Germinal center (tissue), 1 donor: ENCODE data around the gene C12orf75.
A peak's percentile ranks its signal among the peaks of the same experiment; 100 is the strongest.
"Not testable (repeated sequence)": the region's sequence is repeated elsewhere in the genome, so short reads cannot be mapped to it uniquely, and the experiment has no call there.

Experiments
- DNase-seq: peaks from one replicate; pipeline ENCODE4 v3.0.0; 2012; ENCODE audit warnings: mixed read lengths, low spot score

The C12orf75 gene

DNA sequence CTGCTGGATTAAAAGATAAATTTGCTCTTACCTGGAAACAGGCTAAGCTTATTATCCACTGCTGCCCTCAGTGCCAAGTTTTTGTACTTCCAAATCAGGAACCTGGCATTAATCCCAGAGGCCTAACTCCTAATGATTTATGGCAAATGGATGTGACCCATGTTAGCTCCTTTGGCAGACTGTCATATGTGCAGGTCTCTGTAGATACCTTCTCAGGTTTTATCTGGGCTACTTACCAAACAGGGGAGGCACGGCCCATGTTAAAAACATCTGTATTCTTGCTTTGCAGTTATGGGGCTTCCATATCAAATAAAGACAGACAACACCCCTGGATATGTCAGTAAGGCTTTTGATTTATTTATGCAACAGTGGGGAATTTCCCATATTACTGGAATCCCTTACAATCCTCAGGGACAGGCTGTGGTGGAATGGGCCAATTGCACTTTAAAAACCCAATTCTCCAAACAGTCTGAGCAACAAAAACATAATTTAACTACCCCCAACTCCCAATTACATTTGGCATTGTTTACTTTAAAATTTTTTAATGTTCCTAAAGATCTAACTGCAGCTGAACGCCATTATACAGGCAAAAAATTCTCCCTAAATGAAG lies 19.9 kb upstream of the C12orf75 start:
- not testable (repeated sequence) for DNase-seq

DNA sequence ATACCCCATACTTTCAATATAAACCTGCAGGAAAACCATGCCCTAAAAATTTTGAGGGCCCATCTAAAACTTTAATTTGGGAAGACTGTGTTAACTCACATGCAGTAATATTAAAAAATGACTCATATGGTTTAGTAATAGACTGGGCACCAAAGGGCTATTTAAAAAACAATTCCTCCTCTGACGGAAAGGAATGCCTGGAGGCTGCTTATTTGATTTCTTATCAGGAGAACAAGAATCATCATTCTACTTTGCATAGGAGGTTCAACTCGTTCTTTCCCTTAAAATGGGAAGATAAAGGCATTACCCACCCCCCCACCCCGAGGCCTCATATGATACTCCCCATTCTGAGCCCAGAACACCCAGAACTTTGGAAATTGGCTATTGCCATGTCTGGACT lies 18.6 kb upstream of the C12orf75 start:
- not testable (repeated sequence) for DNase-seq

DNA sequence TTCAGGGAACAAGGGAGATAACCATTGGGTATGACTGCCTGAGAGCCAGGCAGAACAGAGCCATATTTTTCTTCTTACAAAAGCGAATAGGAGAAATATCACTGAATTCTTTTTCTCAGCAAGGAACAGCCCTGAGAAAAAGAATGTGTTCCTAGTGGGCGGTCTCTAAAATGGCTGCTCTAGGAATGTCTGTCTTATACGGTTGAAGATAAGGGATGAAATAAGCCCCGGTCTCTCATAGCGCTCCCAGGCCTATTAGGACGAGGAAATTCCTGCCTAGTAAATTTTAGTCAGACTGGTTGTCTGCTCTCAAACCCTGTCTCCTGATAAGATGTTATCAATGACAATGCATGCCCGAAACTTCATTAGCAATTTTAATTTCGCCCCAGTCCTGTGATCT lies 16.7 kb upstream of the C12orf75 start:
- not testable (repeated sequence) for DNase-seq

DNA sequence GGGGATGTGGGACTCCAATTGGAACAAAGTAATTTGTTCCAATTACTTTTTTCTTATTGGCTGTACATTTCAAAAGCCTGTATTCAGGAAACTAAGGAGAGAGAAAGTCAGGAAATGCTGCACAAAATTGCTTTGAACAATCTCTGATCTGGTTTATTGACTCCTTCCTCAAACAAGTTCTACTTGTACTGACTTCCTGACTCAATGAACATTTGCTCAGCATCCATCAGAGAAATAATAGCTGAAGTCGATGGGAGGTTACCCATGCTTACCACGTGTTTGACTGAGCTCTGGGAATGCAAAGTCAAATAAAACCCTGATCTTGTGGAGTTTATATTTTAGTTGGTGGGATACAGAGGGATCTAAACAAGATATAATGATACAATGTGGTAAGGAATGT lies 15.4 kb upstream of the C12orf75 start:
- DNase-seq = no peak

DNA sequence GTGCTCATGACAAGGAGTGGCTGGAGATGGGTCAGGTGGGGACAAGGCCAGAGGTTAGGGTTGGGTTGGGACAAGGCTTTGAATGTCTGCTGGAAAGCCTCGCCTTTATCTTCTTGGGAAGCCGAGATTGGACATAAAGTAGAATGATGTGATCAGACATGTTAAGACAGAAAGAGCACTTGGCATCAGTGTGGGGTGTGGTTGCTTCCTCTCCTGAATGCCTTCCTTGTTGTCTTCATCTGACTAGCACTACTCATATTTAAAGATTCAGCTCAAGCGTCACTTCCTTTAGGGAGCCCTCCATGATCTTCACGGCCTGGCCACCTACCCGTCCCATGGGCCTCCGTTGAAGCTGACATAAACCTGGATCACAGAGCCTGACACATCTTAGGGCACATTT lies 14.8 kb upstream of the C12orf75 start:
- DNase-seq = no peak

DNA sequence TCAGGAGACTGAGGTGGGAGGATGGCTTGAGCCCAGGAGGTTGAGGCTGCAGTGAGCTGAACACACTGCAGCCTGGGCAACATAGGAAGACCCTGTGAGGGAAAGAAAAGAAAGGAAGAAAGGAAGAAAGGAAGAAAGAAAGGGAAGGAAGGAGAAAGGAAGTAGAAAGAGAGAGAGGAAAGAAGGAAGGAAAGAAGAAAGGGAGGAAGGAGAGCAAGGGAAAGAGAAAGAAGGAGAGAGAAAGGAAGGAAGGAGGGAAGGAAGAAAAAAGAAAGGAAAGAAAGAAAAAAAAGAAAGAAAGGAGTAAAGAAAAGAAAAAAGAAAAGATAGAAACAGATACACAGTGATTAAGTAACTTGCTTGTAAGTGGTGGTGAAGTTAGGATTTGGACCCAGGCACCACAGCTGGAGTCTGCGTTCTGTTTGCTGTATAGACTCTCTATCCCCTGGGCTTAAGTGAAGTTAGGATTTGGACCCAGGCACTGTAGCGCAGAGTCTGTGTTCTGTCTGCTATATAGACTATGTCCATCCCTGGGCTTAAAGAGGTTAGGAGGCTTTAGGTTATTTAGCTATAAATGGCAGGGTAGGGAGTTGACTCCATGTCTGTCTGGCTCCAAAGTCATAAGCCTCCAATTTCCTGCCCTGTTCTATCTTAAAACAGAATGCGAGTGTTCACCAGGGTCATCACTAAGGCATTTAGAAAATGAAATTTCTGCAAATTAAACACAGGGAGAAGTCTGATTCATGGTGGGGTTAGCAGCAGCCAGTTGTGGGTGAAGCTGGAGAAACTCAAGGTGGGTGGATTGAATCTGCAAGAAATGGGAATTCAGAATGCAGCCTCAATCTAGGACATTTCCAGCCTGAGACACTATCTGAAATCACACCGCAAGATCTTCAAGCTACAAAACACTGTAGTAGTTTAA lies 13.3 kb upstream of the C12orf75 start:
- DNase-seq = no peak

DNA sequence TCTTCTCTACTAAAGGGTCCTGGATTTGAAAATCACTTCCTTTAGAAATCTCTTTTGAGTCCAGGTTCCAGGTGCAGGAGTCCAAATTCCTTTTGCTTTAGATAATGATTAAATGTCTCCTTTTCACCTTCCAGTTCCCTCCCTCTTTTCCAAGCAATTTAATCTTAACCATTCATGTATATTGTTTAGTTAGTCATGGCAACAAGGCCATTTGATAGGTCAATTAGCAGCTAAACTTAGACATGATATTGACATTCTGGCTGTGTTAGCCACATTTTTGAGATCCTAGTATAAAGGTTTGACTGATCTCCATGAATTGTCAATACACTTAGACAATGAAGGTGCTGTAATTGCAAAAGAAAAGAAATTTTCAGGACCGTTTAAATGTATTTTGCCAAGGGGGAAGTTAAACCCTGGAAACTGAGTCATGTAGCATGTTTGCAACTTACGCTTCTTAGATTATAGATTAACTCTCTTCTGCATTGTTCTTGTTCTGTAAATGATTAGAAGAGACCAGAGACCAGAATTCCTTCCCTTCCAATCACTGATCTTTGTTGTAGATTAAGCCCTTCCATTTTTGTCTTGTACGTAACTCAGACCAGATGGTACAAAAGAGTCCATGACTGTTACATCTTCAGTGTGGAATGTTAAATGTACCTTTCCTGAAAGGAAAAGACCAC lies 12.4 kb upstream of the C12orf75 start:
- DNase-seq = no peak

DNA sequence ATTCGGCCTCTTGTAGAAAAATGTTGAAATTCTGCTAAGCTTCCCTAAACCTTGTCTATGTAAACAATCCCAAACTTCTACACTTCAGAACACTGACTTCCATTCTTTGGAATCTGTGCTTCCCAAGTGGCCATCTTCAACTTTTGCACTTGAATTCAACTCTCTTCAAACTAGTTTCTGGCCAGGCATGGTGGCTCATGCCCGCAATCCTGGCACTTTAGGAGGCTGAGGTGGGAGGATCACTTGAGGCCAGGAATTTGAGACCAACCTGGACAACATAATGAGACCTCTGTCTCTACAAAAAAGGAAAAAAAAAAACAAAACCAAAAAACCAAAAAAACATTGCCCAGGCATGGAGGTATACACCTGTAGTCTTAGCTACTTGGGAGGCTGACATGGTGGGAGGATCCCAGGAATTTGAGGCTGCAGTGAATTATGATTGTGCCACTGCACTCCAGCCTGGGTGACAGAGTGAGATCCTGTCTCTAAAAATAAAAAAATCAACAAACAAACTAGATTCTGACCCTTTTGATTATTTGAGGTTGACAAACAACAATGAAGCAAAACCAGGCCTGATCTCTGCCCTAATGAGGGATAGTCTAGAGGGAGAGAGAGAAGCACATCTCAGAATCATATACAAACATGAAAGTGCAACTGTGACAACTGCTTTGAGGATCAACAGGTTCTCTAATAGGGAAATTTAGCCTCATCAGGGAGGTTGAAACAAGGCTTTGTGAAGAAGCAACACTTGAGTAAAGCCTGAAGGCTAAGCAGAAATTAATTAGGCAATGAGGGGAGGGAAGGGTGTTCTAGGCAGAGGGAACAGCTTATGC lies 11.6 kb upstream of the C12orf75 start:
- DNase-seq = no peak

DNA sequence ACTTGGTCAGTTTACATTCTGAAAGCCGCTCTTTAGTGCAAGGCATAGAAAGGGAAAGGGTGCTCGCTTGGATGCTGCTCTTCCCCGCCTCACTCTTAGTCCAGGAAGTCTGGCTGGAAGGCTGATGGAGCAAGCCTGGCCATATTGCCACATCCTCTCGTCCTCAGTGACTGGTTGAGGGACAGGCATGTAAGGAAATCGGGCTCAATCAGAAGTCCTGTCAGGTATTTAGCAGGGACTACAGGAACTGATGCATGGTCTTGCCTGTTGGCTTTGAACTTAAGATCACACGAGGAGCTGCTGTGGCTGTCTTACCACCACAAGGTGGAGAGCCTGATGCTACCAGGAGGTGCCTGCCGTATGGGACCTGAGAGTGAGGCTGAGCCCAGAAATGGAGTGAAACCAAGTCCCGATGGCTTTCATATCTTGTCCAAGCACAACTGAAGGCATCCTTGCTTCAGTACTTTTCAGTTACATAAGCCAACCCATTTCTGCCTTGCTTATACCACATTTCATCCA lies 10.7 kb upstream of the C12orf75 start:
- DNase-seq = no peak

DNA sequence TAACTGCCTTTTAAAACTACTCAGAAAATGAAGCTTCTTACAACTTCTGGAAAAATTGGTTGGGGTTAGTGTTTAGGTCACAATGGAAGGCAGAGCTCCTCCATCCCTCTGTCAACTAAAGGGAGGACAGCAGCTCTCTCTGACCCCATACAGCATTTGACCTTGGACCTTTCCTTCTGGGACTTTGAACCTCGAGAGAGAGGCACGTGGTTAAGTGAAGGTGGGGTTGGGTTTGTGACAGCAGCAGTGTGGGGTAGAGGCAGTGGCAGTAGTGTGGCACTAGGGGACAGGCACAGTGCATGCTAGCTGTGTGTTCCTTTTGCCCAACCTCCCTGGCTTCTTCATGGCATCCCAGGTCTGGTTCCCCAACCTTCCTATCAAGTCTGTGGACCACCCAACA lies 9.4 kb upstream of the C12orf75 start:
- DNase-seq = no peak

DNA sequence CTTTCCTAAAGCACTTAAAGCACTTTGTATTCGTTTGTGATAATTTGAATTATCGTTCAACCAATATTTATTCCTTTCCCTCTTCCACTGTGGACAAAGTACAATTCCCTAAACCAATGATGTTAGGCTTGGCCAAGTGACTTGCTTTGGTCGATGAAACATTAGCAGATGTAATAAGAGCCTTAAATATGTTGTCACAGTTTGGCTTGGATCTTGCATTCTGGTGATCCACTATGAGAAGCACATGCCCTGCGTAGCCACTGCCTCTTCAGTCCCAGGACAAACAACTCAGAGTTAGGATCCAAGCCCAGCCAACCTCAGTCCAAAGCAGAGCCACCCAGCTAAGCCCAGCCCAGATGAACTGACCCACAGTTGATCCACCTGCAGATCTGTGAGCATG lies 8.4 kb upstream of the C12orf75 start:
- no peak for DNase-seq

DNA sequence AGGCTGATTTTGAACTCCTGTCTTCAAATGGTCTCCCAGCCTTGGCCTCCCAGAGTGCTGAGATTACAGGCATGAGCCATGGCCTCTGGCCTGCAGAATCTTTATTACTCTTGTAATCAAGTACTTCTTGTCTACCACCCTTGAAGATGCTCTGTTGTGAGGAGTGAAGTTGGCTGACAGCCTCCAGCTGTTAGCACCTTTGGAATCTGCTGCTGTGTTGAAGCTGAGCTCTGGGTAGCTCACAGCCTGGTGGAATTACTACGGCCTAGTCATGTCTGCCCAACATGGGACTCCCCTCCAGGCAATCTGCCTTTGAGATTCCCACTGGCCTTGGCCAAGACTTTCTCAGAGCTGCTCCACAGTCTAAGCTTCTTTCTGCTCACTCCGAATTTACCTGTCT lies 5.8 kb upstream of the C12orf75 start:
- DNase-seq = no peak

DNA sequence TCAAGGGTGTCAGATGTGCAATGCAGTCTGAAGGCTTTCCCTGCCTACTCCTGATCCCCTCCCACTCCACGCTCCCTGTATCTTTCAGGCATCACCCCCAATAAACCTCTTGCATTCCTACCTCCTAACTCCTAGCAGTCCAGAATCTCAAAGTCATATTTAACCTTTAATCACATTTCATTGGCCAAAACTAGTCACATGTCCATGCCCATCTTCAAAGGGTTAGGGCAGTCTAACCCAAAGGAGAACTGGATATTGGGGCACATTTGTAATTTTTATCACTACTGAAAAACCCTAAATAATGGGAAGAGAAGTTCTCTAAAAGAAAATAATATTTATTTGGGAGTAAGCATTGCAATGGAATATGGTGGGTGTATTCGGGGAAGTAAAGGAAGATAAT lies 5.4 kb upstream of the C12orf75 start:
- no peak for DNase-seq

DNA sequence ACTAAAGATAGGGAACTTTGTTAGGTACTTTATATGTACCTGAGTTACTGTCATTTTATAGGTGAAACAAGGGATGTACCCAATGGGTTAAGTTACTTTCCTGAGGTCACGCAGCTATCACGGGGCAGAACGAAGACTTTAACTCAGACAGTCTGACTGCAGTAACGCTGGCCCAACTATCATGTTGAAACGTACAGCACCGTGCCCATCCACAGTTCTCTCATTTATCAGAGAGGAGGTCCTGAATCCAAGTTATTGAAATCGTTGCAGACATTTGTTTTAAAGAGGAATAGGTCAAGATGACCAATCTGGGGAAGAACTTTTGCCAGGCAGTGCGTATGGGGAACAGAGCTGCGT lies 587 bp upstream of the C12orf75 start:
- DNase-seq = no peak

DNA sequence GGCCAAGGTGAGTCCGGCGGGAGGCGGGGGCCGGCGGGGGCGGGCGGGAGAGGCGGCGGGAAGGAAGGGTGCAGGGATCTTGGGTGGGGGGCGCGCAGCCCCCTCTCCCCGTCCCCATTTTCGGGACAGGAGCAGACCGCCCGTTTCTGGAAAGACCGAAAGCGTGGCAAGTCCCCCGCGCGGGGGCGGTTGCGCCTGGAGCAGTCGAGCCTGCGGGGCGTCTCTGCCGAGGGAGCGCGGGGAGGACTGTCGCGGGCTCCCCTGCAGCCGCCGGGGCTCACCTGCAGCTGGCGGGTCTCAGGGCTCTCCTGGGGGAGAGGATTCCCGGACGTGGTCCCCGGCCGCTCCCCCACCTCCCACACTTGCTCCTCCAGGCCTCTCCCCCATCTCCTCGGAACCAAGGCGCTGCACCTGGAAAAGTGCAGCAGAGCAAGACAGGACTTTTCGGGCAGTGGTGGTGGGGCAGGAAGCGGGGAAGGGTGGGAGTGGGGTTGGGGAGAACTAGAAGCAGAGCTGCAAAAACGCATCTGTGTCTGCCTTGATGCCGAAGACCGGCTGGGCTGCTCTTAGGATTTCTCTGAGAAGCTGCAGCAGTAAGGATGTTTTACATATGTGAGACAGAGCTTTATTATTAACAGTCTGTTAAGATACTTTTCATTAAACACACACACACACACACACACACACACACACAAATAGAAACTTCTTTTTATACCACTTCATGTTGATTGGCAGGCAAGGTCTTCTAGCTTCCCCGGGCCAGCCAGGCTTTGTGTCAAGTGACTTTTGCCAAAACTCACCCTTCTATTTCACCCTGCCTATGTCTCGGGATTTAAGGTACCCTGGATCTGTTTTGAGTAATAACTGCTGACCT lies 677 bp downstream of the C12orf75 start:
- peak; percentile 56 for DNase-seq

DNA sequence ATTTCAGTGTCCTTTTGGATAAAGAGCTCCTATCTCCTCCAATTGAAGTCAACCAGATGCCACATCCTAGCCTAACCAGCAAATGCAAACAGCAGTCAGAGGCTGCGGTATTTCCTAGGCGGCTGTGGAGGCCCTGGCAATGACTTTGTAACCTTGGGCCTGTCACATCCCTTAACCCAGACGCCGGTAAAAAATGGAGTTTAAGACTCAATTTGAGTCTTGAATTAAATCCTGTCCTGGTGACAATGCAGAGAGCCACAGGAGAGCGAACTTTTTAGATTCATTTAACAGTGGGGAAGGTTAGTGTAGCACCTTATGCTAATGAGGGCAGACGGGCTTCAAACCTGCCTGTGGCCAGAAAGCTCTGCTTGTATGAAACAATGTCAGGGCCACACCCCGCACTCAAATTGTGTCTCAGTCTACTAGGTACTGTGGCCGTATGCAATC lies 1.3 kb downstream of the C12orf75 start:
- DNase-seq = peak; percentile 21

DNA sequence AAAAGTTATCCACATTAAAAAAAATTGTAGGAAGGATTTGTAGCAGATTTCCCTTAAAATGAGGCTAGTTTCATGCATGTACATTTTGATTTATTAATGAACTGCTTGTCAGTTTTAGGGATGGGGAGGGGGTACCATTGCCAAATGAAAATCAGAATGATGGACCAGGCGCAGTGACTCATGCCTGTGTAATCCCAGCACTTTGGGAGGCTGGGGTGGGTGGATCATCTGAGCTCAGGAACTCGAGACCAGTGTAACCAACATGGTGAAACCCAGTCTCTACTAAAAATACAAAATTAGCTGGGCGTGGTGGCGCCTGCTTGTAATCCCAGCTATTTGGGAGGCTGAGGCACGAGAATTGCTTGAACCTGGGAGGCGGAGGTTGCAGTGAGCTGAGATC lies 1.8 kb downstream of the C12orf75 start:
- not testable (repeated sequence) for DNase-seq

DNA sequence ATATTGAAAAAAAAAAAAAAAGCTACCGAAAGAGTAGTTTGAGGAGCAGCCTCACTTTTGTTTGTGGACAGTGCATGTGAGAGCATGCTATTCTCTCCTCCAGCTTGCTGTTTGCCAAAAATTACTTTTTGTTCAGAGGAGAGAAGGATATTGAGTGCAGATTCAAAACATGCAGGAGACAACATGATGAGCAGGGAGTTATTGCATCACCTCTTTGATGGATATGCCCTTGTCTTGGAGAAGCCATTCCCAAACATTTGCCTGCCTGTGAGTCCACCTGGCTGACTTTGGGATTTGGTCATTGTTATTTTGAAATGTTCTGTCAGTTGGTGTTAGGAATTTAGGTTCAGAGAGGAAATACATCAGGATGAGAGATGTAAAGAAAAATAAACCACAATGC lies 2.4 kb downstream of the C12orf75 start:
- no peak for DNase-seq

DNA sequence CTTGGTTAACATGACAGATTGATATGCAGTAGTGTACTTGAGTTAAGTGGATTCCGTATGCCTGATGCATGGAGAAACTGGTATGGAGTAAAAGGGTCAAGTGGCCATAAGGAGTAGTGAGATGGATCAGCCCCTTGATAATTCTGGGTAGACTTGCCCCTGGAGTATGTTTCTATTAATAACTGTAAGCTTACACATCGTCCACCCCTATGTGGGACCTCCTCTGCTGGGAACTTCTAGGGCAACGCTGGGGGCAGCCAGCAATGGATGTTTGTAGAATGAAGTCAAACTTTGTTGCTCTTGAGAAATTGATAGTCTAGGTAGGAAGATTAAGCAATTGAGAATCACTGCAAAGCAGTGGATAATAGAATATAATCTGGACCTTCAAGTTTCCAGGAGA lies 3.5 kb downstream of the C12orf75 start:
- no peak for DNase-seq

DNA sequence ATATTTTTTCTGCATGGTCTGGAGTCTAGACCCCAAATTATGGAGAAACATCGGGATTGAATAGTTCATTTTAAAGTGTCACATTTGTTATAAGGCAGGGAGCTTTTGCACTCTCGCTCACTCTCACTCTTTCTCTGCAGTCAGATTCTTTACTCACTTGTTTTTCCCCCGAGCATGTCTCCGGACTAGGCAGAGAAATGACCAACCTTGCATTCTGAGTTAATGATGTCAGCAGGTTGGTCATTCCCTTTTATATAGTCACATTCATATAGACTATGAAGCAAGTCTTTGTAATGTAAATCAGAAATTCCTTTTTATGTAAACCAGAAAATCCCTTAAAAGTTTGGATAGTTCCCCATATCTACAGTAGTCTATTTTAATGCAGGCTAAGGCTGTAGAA lies 4.1 kb downstream of the C12orf75 start:
- no peak for DNase-seq

DNA sequence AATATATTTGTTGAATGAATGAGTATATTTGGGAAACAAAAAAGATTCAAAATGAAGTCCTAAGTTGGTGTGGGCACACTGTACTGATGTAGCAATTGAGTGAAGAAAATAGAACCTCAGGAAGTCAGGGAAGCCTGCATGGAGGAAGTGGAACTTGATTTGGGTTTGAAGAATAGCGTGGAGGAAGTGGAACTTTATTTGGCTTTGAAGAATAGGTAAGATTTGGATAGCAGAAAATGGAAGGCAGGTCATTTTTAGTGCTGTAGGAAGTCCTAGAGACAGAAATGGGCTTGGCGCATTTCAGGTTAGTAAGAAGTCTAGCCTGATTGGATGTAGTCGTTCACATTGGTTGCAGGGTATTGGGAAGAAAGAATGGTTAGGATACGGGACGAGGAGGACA lies 5.4 kb downstream of the C12orf75 start:
- DNase-seq = no peak
